ENCODE data around the gene RMDN3. TPM values are rescaled to one million over a fixed set of nuclear protein-coding genes. Genes with fewer than 3 reads are reported as not detected.

Gene RMDN3
- total RNA-seq, 1 experiment from 2014 or later = 28.3 TPM

GRCh38 chr15:40743485-40743901, 11.6 kb downstream of the RMDN3 start:
- H3K27ac Mint-ChIP-seq = no peak overlapping the region
- H3K79me1 ChIP-seq (ENCODE audit: insufficient read depth, low read depth, low read length, poor library complexity, severe bottlenecking) = no peaks in the 10 kb centered on the region
- TF ChIP-seq, protein P1, sequence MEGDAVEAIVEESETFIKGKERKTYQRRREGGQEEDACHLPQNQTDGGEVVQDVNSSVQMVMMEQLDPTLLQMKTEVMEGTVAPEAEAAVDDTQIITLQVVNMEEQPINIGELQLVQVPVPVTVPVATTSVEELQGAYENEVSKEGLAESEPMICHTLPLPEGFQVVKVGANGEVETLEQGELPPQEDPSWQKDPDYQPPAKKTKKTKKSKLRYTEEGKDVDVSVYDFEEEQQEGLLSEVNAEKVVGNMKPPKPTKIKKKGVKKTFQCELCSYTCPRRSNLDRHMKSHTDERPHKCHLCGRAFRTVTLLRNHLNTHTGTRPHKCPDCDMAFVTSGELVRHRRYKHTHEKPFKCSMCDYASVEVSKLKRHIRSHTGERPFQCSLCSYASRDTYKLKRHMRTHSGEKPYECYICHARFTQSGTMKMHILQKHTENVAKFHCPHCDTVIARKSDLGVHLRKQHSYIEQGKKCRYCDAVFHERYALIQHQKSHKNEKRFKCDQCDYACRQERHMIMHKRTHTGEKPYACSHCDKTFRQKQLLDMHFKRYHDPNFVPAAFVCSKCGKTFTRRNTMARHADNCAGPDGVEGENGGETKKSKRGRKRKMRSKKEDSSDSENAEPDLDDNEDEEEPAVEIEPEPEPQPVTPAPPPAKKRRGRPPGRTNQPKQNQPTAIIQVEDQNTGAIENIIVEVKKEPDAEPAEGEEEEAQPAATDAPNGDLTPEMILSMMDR (conservative IDR thresholded peaks at IDR 0.05) = no peak

More at GRCh38 chr15:40743485-40743901, 11.6 kb downstream of the RMDN3 start:
- Histone ChIP-seq H3K79me2 (ENCODE audit: insufficient read depth, low read length) (no peaks in the 10 kb centered on the region), H2BK20ac (ENCODE audit: low read depth, low read length, poor library complexity, severe bottlenecking) (no peak overlapping the region), H3K18ac (ENCODE audit: insufficient read length, low read depth, low read length) (no peak overlapping the region), H4K20me1 (ENCODE audit: control insufficient read depth, insufficient read depth, insufficient read length) (no peaks in the 10 kb centered on the region), H2AFZ (ENCODE audit: low read length) (no peak overlapping the region), H3K4ac (ENCODE audit: low read depth, low read length) (no peak overlapping the region), H2AK5ac (ENCODE audit: insufficient read length, low read length) (no peak overlapping the region), H3K23ac (ENCODE audit: insufficient read length, low read depth, low read length) (no peak overlapping the region), H3K27me3 (ENCODE audit: insufficient read depth, low read length) (no peaks in the 10 kb centered on the region), H3K27ac (ENCODE audit: insufficient read length, low read depth, low read length) (no peak overlapping the region), H3K4me1 (ENCODE audit: insufficient read depth, low read length) (peaks cover 12% of the 10 kb centered on the region), H4K91ac (ENCODE audit: insufficient read length, low read depth, low read length) (no peak overlapping the region), H2BK12ac (ENCODE audit: insufficient read length, low read depth, low read length) (no peak overlapping the region), H3K9me3 (ENCODE audit: control insufficient read depth, low read depth, low read length) (no peaks in the 10 kb centered on the region), H3T11ph (ENCODE audit: low read length) (no peak overlapping the region), H4K8ac (replicated peaks; ENCODE audit: insufficient read length, low read depth, low read length) (no peak overlapping the region), H3K14ac (ENCODE audit: insufficient read depth, low read length) (no peak overlapping the region), H2BK120ac (ENCODE audit: low read depth, low read length, poor library complexity, severe bottlenecking) (no peak overlapping the region), H3K23me2 (ENCODE audit: insufficient read length, low read depth, low read length, poor library complexity, severe bottlenecking) (no peaks in the 10 kb centered on the region), H3K9ac (ENCODE audit: extremely low read depth, insufficient read length, low read length) (no peak overlapping the region), H3K4me2 (ENCODE audit: insufficient read depth, insufficient read length, low read length) (no peak overlapping the region), H4K5ac (ENCODE audit: insufficient read length, low read depth, low read length) (no peak overlapping the region), H3K56ac (ENCODE audit: insufficient read length, low read depth, low read length) (no peak overlapping the region), H2BK15ac (ENCODE audit: low read depth, low read length) (no peak overlapping the region), H2BK5ac (ENCODE audit: insufficient read length, low read length) (no peak overlapping the region)
- Mint-ChIP-seq H3K27me3 (ENCODE audit: low read depth) (no peaks in the 10 kb centered on the region), H3K4me1 (peaks cover 30 to 37% of the 10 kb centered on the region in 2 experiments), H3K9me3 (no peaks in the 10 kb centered on the region), H3K36me3 (ENCODE audit: insufficient read depth in 1 of 3, low read depth in 3 of 3) (peaks cover 5 to 31% (median 17%) of the 10 kb centered on the region in 3 experiments; a peak in 5 of 7 replicates), H3K4me3 (no peak overlapping the region)
- no peak for DNase-seq
- no CpG with 5 or more reads among the region's 2 CpGs for WGBS (ENCODE audit: extremely low coverage, insufficient read length, low lambda C conversion rate)

All from H9 (cell line).